Germinal center (tissue), 1 donor: ENCODE data around the gene KHK.
"Not testable (repeated sequence)": the region's sequence is repeated elsewhere in the genome, so short reads cannot be mapped to it uniquely, and the experiment has no call there.

Experiments used
- DNase-seq: peaks from one replicate; pipeline ENCODE4 v3.0.0; 2012; ENCODE audit warnings: mixed read lengths, low spot score

Gene KHK

DNA sequence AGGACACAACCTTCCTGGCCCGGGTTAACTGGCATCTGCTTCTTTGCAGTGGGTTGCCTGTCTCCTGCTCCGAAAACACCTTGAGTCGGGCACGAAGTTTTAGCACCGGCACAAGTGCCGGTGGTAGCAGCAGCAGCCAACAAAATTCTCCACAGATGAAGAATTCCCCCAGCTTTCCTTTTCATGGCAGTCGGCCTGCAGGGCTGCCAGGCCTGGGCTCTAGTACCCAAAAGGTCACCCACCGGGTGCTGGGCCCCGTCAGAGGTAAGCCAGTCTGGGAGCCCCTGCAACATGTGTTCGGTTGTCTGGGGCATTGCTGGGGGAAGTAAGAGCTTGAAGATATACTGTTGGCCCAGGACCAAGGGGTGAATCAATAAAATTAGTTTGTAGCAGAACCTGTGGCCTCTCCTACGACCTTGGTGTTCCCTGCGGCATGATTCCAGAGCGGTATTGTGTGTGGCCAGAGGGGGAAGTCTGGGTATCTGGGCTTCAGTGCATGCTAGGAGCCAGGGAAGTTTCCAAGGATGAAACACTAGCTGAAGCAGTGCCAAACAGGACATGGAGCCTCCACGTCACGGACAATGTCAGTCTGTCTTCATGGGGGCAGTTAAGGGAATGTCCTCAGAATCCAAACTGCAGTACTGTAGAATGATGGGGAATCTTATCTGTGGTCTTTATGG, 27.3 kb upstream of the KHK start:
- DNase-seq = no peak

DNA sequence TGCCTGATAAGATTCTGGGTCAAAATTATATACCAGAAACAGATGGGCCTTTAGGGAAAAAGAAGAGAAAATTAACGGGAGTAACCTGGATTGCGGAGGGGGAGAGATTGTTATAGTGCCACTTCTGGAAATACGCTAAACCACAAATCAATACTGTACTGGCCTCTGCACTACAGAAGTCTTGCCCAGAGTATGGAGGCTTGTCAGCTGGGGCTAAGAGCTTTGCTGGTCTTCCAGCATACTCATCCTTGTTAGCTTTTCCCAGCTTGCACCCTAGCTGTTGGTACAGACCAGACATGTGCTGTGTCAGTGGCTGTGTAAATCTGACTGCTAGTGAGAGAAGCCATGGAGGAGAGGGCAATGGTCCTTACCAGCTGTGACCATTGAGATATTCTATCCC, 26.2 kb upstream of the KHK start:
- DNase-seq = no peak

GRCh38 chr2:27065128-27065527, 21.4 kb upstream of the KHK start:
- DNase-seq = no peak

DNA sequence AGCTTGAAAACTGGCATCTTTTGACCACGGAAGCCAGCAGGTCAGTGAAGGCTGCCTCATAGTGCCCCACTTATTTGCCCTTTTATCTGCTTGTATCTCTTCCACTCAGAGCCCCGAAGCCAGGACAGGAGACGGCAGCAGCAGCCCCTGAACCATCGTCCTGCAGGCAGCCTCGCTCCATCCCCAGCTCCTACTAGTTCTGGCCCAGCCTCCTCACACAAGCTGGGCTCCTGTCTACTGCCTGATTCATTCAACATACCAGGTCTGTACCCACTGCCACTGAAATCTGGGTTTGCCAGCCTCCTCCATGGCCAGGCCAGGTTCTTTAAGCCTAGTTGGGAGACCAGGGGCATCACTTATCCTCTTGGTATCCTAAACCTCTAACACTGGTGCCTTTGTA, 19.2 kb upstream of the KHK start:
- DNase-seq = no peak

- no peak for DNase-seq
Observed at GRCh38 chr2:27069436-27069835, 17.1 kb upstream of the KHK start.

DNA sequence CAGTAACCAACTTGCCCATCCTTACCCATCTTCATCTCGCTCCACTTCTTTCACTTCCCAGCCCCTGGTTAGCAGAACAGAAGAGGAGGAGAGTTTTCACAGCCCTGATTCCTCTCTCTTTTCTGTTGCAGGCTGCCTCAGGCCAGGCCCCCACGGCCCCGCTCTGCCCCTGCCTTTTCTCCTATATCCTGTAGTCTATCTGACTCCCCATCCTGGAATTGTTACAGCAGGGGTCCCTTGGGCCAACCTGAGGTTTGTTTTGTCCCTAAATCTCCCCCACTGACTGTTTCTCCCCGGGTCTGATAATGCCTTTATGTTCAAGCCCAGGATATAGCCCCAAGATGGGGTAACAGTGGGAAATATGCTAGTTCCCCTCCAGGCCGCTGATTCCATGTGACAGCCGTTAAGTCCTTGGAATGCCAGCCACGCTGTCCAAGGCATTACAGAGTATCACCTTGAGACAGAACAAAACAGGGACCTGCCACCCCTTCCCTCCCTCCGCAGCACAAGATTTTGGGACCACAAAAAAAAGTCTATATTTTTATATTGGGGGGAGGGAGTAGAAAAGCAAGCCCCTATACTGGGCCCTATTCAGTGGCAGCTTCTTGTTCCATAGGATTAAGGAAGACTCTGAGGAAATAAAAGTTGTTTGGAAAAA, 16.5 kb upstream of the KHK start:
- no peak for DNase-seq

- DNase-seq = no peak
Observed at GRCh38 chr2:27070653-27071276, 15.8 kb upstream of the KHK start.

DNA sequence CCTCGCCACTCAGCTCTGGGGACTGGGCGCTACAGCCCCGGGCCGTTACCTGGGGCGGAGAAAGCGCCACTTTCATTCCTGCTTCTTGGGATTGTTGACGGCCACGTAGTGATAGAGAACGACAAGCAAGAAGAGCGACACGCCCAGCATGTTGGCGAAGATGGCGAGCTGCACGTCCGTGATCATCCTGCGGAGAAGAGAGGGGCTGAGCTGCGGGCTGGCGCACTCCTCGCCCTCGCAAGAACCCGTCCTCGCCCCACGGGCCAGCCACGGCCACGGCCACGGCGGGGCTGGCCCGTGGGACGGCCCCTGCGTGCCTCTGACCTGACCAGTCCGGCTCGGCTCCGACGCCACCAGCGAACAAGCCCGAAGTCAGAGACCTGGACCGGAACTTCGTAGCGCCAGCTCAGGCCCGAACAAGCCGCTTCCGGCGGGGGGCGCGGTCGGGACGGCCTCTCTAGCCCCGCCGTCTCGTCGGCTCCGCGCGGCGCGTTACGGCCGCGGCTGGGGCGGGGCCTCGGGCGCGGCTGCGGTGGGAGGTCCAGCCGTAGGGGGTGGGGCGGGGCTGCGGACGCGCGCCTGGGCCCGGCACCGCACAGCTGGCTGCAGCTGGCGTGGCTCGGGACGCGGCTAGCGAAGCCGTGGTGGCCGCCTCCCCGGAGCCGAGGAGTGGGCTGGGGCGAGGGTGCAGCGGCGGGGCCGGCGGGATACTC, 15.1 kb upstream of the KHK start, which contains the start of gene OST4:
OST4 (minus strand) TSS at position 378 of the 713 bp plus-strand sequence.
- peak; percentile 94 for DNase-seq

GRCh38 chr2:27071990-27072830, 14.4 kb upstream of the KHK start:
- DNase-seq = no peak

GRCh38 chr2:27072920-27073319, 13.7 kb upstream of the KHK start:
- DNase-seq = no peak

DNA sequence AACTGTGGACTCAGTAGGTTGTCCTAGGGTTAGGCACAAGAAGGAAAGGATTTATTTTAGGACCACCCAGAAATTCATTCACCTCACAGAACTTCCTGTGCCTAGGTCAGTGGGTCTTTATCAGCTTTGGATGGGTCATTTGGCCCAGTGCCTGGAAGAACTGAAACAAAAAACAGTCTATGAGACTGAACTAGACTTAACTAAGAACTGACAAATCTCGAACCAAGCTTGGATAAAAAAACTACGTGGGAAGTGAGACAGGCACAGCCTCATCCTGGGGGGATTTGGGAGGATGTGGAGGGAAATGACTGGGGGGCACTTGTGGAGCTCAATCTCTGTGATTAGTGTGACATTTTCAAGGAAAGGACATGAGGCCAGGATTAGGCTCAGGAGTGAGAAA, 12.8 kb upstream of the KHK start:
- DNase-seq = no peak

GRCh38 chr2:27074738-27075565, 11.6 kb upstream of the KHK start:
- DNase-seq = no peak

DNA sequence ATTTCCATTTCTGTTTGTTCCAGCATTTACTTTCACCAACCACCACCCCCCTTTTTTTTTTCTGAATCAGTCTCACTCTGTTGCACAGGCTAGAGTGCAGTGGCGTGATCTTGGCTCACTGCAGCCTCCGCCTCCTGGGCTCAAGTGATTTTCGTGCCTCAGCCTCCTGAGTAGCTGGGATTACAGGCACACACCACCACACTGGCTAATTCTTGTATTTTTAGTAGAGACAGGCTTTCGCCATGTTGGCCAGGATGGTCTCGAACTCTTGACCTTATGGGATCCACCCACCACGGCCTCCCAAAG, 11.1 kb upstream of the KHK start:
- not testable (repeated sequence) for DNase-seq

DNA sequence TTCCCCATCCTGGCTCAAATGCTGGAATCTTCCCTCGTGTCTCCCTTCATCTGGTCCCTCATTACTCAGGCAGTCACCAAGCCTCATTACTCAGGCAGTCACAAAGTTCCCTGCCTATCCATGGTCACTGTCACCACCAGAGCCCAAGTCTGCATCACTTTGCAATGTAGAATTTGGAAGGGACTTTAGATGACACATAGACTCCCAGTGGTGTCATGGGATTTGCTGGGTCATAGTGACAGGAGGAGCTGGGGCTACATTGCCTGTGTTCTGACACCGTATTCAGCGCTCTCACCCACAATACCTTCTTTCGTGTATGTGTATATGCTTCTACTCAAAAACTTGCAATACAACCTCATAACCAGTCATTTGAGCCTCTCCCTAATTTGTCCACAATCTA, 10.2 kb upstream of the KHK start:
- DNase-seq = no peak

DNA sequence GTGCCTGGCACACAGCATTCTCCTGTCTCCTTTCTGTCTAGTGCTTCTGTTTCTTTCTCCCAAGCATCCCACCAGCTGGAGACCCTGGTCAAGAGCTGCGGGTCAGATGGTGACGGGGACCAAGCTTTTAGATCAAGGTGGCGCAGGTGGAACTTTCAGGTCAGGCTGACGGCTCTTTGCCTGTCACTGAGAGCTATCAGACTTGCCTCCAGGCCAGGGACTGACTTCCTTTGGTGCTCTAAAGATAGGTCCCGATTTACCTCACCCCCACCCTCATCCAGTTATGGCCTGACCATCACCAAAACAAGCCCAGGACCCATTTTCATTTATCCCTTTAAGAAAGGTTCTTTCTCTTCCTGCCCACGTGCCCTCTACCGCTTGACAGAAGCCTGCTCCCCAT, 9.3 kb upstream of the KHK start:
- DNase-seq = no peak

DNA sequence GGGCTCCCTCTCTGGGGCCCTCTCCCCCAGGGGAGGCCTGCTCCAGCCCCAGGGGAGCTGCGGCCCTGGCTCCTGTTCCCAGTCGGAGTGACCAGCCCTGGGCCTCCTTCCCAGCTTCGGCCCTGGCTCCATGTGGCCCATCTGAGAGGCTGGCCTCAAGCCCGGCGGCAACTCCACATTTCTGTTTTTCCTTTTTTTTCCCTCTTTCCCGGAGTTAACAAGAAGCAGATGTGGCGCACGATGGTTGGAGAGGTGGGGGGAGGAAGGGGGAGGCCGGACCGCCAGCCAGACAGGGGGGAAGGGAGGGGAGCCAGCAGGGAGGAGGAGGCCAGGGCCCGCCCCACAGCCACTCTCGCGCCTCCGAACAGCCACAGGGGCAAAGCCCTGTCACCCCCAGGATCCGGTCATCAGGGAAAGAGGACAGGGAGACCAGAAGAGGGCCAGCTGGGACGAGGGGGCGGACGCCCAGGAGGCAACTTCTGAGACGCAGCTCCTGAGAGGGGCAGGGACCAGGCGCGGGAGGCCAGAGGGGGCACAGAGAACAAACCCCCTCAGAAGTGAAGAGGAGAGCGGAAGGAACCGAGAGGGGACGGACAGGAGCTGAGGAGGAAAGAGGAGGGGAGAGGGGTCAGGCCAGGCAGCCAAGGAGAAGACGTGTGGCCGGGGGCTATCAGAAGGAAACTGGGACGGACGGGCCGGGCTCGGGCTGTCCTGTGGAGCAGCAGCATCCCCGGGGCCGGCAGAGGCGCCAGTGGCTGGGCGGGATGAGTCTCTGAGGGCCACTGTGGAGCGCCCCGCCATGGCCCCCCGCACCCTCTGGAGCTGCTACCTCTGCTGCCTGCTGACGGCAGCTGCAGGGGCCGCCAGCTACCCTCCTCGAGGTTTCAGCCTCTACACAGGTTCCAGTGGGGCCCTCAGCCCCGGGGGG, 8.0 kb upstream of the KHK start, which contains the start of gene EMILIN1:
EMILIN1 (plus strand) TSS at position 349 of the 928 bp plus-strand sequence; CDS start at position 800, 451 bp downstream.
- no peak for DNase-seq

- no peak for DNase-seq
Observed at GRCh38 chr2:27079233-27080139, 7.1 kb upstream of the KHK start.

- no peak for DNase-seq
Observed at GRCh38 chr2:27080140-27080469, 6.5 kb upstream of the KHK start.

DNA sequence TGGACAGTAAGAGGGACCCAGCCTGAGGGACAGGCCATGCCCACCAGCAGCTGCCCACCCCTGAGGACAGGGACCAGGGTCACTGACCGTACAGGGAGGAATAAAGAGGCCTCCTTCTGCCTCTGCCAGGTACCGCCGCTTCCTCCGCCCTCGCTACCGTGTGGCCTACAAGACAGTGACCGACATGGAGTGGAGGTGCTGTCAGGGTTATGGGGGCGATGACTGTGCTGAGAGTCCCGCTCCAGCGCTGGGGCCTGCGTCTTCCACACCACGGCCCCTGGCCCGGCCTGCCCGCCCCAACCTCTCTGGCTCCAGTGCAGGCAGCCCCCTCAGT, 6.0 kb upstream of the KHK start:
- no peak for DNase-seq
